Mesendoderm (in vitro differentiated cells): Measurements from ENCODE around the gene COL18A1. TPM values are rescaled to one million over a fixed set of nuclear protein-coding genes. Genes with fewer than 3 reads are reported as not detected.

Source experiments
- DNase-seq: peaks from one replicate; pipeline ENCODE4 v3.0.0; 2013
- H2AK5ac ChIP-seq: 2 replicates; pipeline ENCODE4 v1.6.1; 2013; ENCODE audit warnings: low read length, inconsistent platforms
- H2BK120ac ChIP-seq: 2 replicates; pipeline ENCODE4 v1.6.1; 2013; ENCODE audit warnings: low read depth, mild to moderate bottlenecking, low read length, moderate library complexity, mixed read lengths
- H2BK15ac ChIP-seq: replicated peaks from 2 replicates; pipeline ENCODE4 v1.6.1; 2013; ENCODE audit warnings: low read depth, mild to moderate bottlenecking, moderate library complexity
- H2BK5ac ChIP-seq: 2 replicates; pipeline ENCODE4 v1.6.1; 2013; ENCODE audit warnings: low read length, inconsistent platforms
- H3K18ac ChIP-seq: 2 replicates; pipeline ENCODE4 v1.6.1; 2013; ENCODE audit warnings: mild to moderate bottlenecking, low read length, mixed read lengths
- H3K23ac ChIP-seq: one replicate; pipeline ENCODE4 v1.6.1; 2013; ENCODE audit warnings: low read length
- H3K27ac ChIP-seq: 2 replicates; pipeline ENCODE4 v1.5.1; 2013; ENCODE audit warnings: low read depth, mild to moderate bottlenecking, inconsistent platforms, low read length, moderate library complexity
- H3K27me3 ChIP-seq: 2 replicates; pipeline ENCODE4 v1.6.1; 2013; ENCODE audit warnings: low read length, control low read depth, mild to moderate bottlenecking, inconsistent platforms; ENCODE audit not compliant: insufficient read depth, poor library complexity
- H3K36me3 ChIP-seq: 2 replicates; pipeline ENCODE4 v1.6.1; 2013; ENCODE audit warnings: low read length, inconsistent platforms; ENCODE audit not compliant: control insufficient read depth, insufficient read depth
- H3K4ac ChIP-seq: one replicate; pipeline ENCODE4 v1.6.1; 2013; ENCODE audit warnings: low read depth, mild to moderate bottlenecking, low read length, moderate library complexity
- H3K4me1 ChIP-seq: 2 replicates; pipeline ENCODE4 v1.6.1; 2013; ENCODE audit warnings: low read depth, low read length, inconsistent platforms; ENCODE audit not compliant: control insufficient read depth
- H3K4me2 ChIP-seq: 2 replicates; pipeline ENCODE4 v1.6.1; 2013; ENCODE audit warnings: low read length
- H3K4me3 ChIP-seq: 2 replicates; pipeline ENCODE4 v1.5.1; 2013; ENCODE audit warnings: mild to moderate bottlenecking, low read length
- H3K56ac ChIP-seq: one replicate; pipeline ENCODE4 v1.6.1; 2013; ENCODE audit warnings: low read length
- H3K79me1 ChIP-seq: 2 replicates; pipeline ENCODE4 v1.6.1; 2013; ENCODE audit warnings: low read length, inconsistent platforms
- H3K79me2 ChIP-seq: 2 replicates; pipeline ENCODE4 v1.6.1; 2013; ENCODE audit warnings: mild to moderate bottlenecking, low read length; ENCODE audit not compliant: control insufficient read depth, insufficient read depth
- H3K9ac ChIP-seq: 2 replicates; pipeline ENCODE4 v1.6.1; 2013; ENCODE audit warnings: low read length, inconsistent platforms
- H4K5ac ChIP-seq: one replicate; pipeline ENCODE4 v1.6.1; 2013; ENCODE audit warnings: low read length
- H4K8ac ChIP-seq: one replicate; pipeline ENCODE4 v1.6.1; 2013; ENCODE audit warnings: low read depth, mild to moderate bottlenecking, control low read depth, low read length, moderate library complexity
- WGBS: extraction: QIAGEN DNeasy Blood & Tissue Kit; methylation state at CpG from one replicate; pipeline ENCODE4 v1.1.7; 2013; ENCODE audit warnings: low lambda C conversion rate, missing lambda C conversion rate; ENCODE audit not compliant: insufficient coverage; ENCODE audit errors: extremely low coverage; 5-methylcytosine and 5-hydroxymethylcytosine counted together
- polyA plus RNA-seq, 2 experiments: library from polyadenylated mRNA; stranded (reverse); fragments of 200-250 nt; gene quantifications; one replicate each; pipeline ENCODE4 v1.2.3, GENCODE V29; 2013

COL18A1 gene
- polyA plus RNA-seq (2013, experiment 1 of 2), result 84.0 TPM
- polyA plus RNA-seq (2013, experiment 2 of 2), result 85.5 TPM

- H3K9ac ChIP-seq, result peak within 1 kb of the TSS; percentile 83
- no peak within 1 kb of the TSS for H2AK5ac ChIP-seq
- H3K18ac ChIP-seq, result peak within 1 kb of the TSS; percentile 78
- peaks cover 11% of the 10 kb centered on the region for H3K79me1 ChIP-seq
- peak within 1 kb of the TSS; percentile 96 for H3K27ac ChIP-seq
- H3K36me3 ChIP-seq, result peaks cover 2% of the 10 kb centered on the region
- peak within 1 kb of the TSS; percentile 49 for H2BK5ac ChIP-seq
- peak within 1 kb of the TSS; percentile 76 for H4K8ac ChIP-seq
- H3K4me1 ChIP-seq, result peaks cover 15% of the 10 kb centered on the region
- peak within 1 kb of the TSS; percentile 82 for H3K4ac ChIP-seq
- H3K79me2 ChIP-seq, result peaks cover 35% of the 10 kb centered on the region
- peak within 1 kb of the TSS; percentile 84 for H3K4me2 ChIP-seq
- H3K23ac ChIP-seq, result peak within 1 kb of the TSS; percentile 66
- peak within 1 kb of the TSS; percentile 17 for H2BK120ac ChIP-seq
- WGBS, result no CpG with 5 or more reads among the region's 69 CpGs
- peak within 1 kb of the TSS; percentile 91 for H3K56ac ChIP-seq
- peak; percentile 73 for DNase-seq
- peak within 1 kb of the TSS; percentile 67 for H3K4me3 ChIP-seq
- H4K5ac ChIP-seq, result no peak within 1 kb of the TSS
- H3K27me3 ChIP-seq, result no peaks in the 10 kb centered on the region
- no peak within 1 kb of the TSS for H2BK15ac ChIP-seq
Observed at GRCh38 chr21:45404730-45405270, at the start of gene COL18A1. TSS of gene COL18A1 (plus strand) at chr21:45405165. CDS start at chr21:45405231, 66 bp downstream.

- no peak overlapping the region for H3K56ac ChIP-seq
Observed at GRCh38 chr21:45355573-45355972, 49.4 kb upstream of the COL18A1 start.

GRCh38 chr21:45356251-45356650 is 48.7 kb upstream of the COL18A1 start:
- H4K5ac ChIP-seq, result no peak overlapping the region
- no peaks in the 10 kb centered on the region for H3K36me3 ChIP-seq
- no peak overlapping the region for H2AK5ac ChIP-seq
- H4K8ac ChIP-seq, result no peak overlapping the region
- no peaks in the 10 kb centered on the region for H3K79me2 ChIP-seq
- H3K4me2 ChIP-seq, result no peak overlapping the region
- no peak overlapping the region for H3K4ac ChIP-seq
- no peaks in the 10 kb centered on the region for H3K79me1 ChIP-seq
- H3K4me1 ChIP-seq, result peaks cover 5% of the 10 kb centered on the region
- H3K27ac ChIP-seq, result peak overlapping the region; percentile 42
- no peak overlapping the region for H3K9ac ChIP-seq
- H3K4me3 ChIP-seq, result no peak overlapping the region
- H3K56ac ChIP-seq, result peak overlapping the region; percentile 40
- H3K23ac ChIP-seq, result no peak overlapping the region
- H3K27me3 ChIP-seq, result no peaks in the 10 kb centered on the region
- no peak overlapping the region for H2BK120ac ChIP-seq
- no peak overlapping the region for H2BK5ac ChIP-seq
- no CpG with 5 or more reads among the region's 10 CpGs for WGBS
- no peak for DNase-seq
- H3K18ac ChIP-seq, result no peak overlapping the region
- H2BK15ac ChIP-seq, result no peak overlapping the region

More at GRCh38 chr21:45355573-45355972, 49.4 kb upstream of the COL18A1 start:
- Histone ChIP-seq H4K8ac (no peak overlapping the region), H3K4me1 (peaks cover 4% of the 10 kb centered on the region), H3K4ac (no peak overlapping the region), H3K36me3 (no peaks in the 10 kb centered on the region), H3K9ac (no peak overlapping the region), H3K4me2 (no peak overlapping the region), H3K23ac (no peak overlapping the region), H3K18ac (no peak overlapping the region), H2BK15ac (no peak overlapping the region), H2BK5ac (no peak overlapping the region), H3K27ac (no peak overlapping the region), H3K4me3 (no peak overlapping the region), H3K79me1 (no peaks in the 10 kb centered on the region), H3K27me3 (no peaks in the 10 kb centered on the region), H4K5ac (peak overlapping the region; percentile 21), H3K79me2 (no peaks in the 10 kb centered on the region), H2BK120ac (no peak overlapping the region), H2AK5ac (no peak overlapping the region)
- no peak for DNase-seq
- WGBS, result no CpG with 5 or more reads among the region's 14 CpGs

GRCh38 chr21:45356653-45357435 is 48.1 kb upstream of the COL18A1 start:
- no peak overlapping the region for H3K18ac ChIP-seq
- no peak overlapping the region for H4K8ac ChIP-seq
- no peak overlapping the region for H2BK15ac ChIP-seq
- H3K79me2 ChIP-seq, result no peaks in the 10 kb centered on the region
- no peaks in the 10 kb centered on the region for H3K36me3 ChIP-seq
- no peak overlapping the region for H4K5ac ChIP-seq
- peak; percentile 74 for DNase-seq
- WGBS, result no CpG with 5 or more reads among the region's 20 CpGs
- no peak overlapping the region for H2AK5ac ChIP-seq
- H3K27ac ChIP-seq, result peak overlapping the region; percentile 42
- H2BK120ac ChIP-seq, result no peak overlapping the region
- no peak overlapping the region for H3K9ac ChIP-seq
- peaks cover 9% of the 10 kb centered on the region for H3K4me1 ChIP-seq
- H2BK5ac ChIP-seq, result peak overlapping the region; percentile 21
- no peaks in the 10 kb centered on the region for H3K79me1 ChIP-seq
- no peak overlapping the region for H3K4ac ChIP-seq
- peak overlapping the region; percentile 56 for H3K56ac ChIP-seq
- no peak overlapping the region for H3K4me3 ChIP-seq
- no peak overlapping the region for H3K23ac ChIP-seq
- no peaks in the 10 kb centered on the region for H3K27me3 ChIP-seq
- no peak overlapping the region for H3K4me2 ChIP-seq

- H4K5ac ChIP-seq, result no peak overlapping the region
- H3K4me1 ChIP-seq, result peaks cover 9% of the 10 kb centered on the region
- no peaks in the 10 kb centered on the region for H3K27me3 ChIP-seq
Observed at GRCh38 chr21:45357436-45358260, 47.3 kb upstream of the COL18A1 start.

More at GRCh38 chr21:45357436-45358260, 47.3 kb upstream of the COL18A1 start:
- Histone ChIP-seq H3K18ac (no peak overlapping the region), H3K9ac (no peak overlapping the region), H3K23ac (peak overlapping the region; percentile 59), H3K56ac (no peak overlapping the region), H4K8ac (no peak overlapping the region), H2BK5ac (no peak overlapping the region), H3K79me2 (no peaks in the 10 kb centered on the region), H3K4me2 (no peak overlapping the region), H2AK5ac (no peak overlapping the region), H2BK120ac (no peak overlapping the region), H3K4me3 (no peak overlapping the region), H3K27ac (no peak overlapping the region), H3K79me1 (no peaks in the 10 kb centered on the region), H2BK15ac (no peak overlapping the region), H3K36me3 (no peaks in the 10 kb centered on the region), H3K4ac (no peak overlapping the region)
- no peak for DNase-seq
- WGBS, result no CpG with 5 or more reads among the region's 41 CpGs
